HL-60/S4 (cell line): ENCODE data around the gene F2.
"Not testable (repeated sequence)": the region's sequence is repeated elsewhere in the genome, so short reads cannot be mapped to it uniquely, and the experiment has no call there.

Experiments
- in situ Hi-C: fragments of 300-500 bp; cut with MboI; formaldehyde crosslinking; loops from 2 replicates; pipeline ENCODE4 v1.14.3; 2022; ENCODE audit warnings: low sequenced_read_pairs

Gene F2

GRCh38 chr11:46712874-46713576 is 6.0 kb upstream of the F2 start:
- in situ Hi-C loops: no loop called here

GRCh38 chr11:46717825-46718154 is 1.2 kb upstream of the F2 start:
- in situ Hi-C loops: not testable (repeated sequence)

GRCh38 chr11:46718155-46719019 is 626 bp upstream of the F2 start:
- in situ Hi-C loops: no loop called here

DNA sequence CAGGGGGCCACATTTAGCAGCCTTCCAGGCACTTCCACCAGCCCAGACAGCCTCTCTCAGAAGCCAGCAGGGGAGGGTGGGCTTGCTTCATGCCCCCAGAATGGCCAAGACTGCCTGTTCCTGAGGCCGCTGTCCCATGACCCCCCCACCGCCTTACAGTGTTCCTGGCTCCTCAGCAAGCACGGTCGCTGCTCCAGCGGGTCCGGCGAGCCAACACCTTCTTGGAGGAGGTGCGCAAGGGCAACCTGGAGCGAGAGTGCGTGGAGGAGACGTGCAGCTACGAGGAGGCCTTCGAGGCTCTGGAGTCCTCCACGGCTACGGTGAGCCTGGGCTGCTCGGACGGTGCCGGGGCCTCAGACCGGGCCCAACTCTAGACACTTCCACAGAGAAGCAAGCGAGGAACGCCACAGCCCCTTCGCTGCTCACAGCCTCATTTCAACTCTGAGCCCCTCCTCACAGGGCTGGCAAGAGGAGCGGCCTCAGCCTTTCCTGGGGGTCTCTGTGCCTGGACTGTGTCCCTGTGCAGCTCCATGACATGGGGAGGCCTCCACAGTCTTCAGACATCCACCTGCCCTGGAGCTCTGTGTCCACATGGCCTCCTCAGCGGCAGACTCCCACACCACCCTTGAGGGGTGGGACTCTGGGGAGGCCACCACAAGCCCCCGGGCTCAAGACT is 668 bp downstream of the F2 start:
- in situ Hi-C loops: loop anchor here (10.0 kb wide), 1 partner anchor 55 kb away; no protein-coding TSS in a partner anchor

DNA sequence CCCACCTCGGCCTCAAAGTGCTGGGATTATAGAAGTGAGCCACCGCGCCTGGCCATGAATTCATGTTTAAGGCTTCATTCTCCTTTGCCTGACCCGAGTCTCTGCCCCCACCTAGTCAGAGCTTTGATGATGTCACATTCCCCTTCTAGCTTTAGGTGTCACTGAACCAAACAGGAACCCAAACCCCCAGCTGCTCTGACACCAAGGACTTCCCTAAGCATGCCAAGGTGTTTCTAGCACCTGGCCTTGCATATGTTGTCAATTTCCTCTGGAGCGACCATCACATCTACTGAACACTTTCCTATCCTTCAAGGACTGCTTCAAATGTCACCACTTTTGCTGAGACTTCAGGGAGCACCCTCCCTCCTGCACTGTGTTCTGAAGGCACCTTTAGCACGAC is 2.3 kb downstream of the F2 start:
- in situ Hi-C loops: loop anchor here (10.0 kb wide), 1 partner anchor 56 kb away; no protein-coding TSS in a partner anchor

DNA sequence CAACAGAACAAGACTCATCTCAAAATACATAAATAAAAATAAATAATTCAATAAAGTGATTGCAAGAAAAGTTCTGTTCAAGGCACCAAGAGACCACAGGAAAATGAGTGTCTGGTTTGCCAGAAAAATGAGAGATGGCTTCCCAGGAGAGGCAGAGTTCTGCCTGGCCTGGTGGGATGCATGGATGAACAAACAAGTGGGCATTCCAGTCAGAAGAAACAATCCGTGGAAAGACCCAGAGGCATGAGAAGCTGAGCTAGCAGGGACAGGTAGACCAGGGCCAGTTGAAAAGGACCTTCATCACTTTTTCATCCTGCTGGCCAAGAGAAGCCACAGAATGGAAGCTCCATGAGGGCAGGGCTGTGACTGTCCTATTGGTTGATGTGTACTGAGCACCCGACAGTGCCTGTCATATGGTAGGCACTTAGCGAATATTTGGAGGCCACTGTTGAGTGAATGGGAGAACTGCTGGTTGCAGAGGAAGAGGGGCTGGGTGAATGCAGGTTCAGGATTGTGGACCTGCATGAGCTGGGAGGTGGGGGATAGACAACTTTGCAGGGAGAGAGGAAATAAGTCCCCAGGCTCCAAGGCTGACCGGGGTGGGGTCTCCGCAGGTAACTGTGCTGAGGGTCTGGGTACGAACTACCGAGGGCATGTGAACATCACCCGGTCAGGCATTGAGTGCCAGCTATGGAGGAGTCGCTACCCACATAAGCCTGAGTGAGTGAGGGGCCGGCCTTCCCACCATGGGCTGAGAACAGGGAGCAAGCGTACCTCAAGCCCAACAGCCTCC is 3.7 kb downstream of the F2 start:
- in situ Hi-C loops: loop anchor here (10.0 kb wide), 1 partner anchor 58 kb away; no protein-coding TSS in a partner anchor

DNA sequence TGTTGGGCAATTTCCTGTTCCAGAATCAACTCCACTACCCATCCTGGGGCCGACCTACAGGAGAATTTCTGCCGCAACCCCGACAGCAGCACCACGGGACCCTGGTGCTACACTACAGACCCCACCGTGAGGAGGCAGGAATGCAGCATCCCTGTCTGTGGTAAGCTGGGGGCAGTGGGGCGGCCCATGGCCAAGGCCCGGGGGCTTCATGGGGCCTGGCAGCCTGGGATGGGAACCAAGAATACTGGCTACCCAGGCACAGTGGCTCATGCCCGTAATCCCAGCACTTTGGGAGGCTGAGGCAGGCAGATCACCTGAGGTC is 4.3 kb downstream of the F2 start:
- in situ Hi-C loops: loop anchor here (10.0 kb wide), 1 partner anchor 59 kb away; no protein-coding TSS in a partner anchor

GRCh38 chr11:46724088-46724487 is 5.1 kb downstream of the F2 start:
- in situ Hi-C loops: loop anchor here (10.0 kb wide), 1 partner anchor 59 kb away; no protein-coding TSS in a partner anchor

GRCh38 chr11:46725338-46726205 is 6.6 kb downstream of the F2 start:
- in situ Hi-C loops: loop anchor here (10.0 kb wide), 1 partner anchor 61 kb away; no protein-coding TSS in a partner anchor

DNA sequence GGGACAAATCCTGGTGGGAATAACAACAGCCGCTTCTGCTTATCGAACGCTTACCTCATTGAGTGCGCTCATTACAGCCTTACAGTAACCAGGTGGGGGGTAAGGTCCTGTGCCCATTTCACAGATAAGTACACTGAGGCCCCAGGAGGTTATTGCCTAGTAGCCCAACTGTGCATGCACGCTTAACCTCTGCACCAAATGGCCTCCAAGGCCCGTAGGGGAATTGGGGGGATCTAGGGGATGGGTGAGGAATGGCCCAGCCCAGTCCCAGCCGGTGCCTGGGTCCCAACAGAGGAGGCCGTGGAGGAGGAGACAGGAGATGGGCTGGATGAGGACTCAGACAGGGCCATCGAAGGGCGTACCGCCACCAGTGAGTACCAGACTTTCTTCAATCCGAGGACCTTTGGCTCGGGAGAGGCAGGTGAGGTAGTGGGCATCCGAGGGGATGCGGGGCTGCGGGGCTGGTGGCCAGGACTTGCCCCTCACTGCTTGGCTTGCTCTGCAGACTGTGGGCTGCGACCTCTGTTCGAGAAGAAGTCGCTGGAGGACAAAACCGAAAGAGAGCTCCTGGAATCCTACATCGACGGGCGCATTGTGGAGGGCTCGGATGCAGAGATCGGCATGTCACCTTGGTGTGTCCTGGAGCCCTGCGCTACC is 7.3 kb downstream of the F2 start:
- in situ Hi-C loops: loop anchor here (10.0 kb wide), 1 partner anchor 62 kb away; no protein-coding TSS in a partner anchor

GRCh38 chr11:46727952-46728658 is 9.1 kb downstream of the F2 start:
- in situ Hi-C loops: loop anchor here (10.0 kb wide), 1 partner anchor 63 kb away; no protein-coding TSS in a partner anchor

DNA sequence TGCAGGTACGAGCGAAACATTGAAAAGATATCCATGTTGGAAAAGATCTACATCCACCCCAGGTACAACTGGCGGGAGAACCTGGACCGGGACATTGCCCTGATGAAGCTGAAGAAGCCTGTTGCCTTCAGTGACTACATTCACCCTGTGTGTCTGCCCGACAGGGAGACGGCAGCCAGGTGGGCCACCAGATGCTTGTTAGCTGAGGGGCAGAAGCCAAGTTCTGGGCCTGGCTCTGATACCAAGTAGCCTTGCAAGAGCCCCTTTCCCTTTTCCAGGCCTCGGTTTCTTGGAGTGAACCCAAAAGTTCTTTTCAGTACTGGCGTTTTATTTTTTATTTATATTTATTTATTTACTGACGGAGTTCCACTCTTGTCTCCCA is 9.6 kb downstream of the F2 start:
- in situ Hi-C loops: loop anchor here (10.0 kb wide), 1 partner anchor 64 kb away; no protein-coding TSS in a partner anchor

- in situ Hi-C loops: loop anchor here (10.0 kb wide), 1 partner anchor 65 kb away; no protein-coding TSS in a partner anchor
These were observed 10.4 kb downstream of the F2 start for GRCh38 chr11:46729110-46730027.

DNA sequence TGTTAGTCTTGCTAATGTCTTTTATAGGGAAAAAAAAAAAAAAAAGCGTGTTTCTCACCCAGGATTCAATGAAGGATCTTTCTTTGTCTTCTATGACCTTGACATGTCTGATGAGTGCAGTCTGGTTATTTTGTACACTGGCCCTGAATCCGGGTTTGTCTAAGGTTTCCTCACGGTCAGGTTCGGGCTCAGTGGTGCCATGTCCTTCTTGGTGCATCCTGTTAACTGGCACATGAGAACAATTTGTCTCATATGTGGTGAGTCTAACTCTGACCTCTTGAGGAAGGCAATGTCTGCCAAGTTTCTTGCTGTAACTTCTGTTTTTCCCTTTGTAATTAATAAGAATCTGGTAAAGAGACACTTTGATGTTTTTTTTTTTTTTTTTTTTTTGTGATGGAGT is 12.5 kb downstream of the F2 start:
- in situ Hi-C loops: no loop called here

- in situ Hi-C loops: no loop called here
These were observed 14.2 kb downstream of the F2 start for GRCh38 chr11:46733234-46733633.

GRCh38 chr11:46736146-46736545 is 17.1 kb downstream of the F2 start:
- in situ Hi-C loops: no loop called here

DNA sequence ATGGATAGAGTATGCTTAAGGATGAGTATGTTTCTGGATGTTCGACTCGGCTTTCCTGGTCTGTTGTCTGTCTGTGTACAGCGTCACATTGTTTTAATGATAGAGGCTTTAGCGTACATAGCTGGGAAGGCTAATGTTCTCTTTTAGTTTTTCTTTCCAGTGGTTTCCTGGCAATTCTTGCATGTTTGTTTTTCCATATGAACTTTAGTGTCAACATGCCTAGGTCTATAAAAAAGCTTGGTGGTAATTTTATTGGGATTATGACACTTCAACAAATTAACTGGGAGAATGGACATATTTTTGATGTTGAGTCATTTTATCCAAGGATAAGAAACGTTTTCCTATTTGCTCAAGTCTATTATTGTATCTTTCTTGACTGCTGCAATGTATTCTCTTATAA is 17.6 kb downstream of the F2 start:
- in situ Hi-C loops: no loop called here
